ENCODE measurements around the gene TEKT4.
"Not testable (repeated sequence)": the region's sequence is repeated elsewhere in the genome, so short reads cannot be mapped to it uniquely, and the experiment has no call there.

Gene TEKT4

DNA sequence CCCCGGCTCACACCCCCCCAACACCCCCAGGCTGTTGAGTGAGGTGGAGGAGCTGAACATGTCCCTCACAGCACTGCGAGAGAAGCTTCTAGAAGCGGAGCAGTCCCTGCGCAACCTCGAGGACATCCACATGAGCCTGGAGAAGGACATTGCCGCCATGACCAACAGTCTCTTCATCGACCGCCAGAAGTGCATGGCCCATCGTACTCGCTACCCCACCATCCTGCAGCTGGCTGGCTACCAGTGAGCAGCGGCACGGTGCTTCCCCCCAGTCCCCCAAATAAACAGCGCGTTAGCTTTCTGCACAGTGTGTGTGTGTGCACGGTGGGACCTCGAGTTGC is 5.3 kb downstream of the TEKT4 start:
- DNase-seq, result no peak

DNA sequence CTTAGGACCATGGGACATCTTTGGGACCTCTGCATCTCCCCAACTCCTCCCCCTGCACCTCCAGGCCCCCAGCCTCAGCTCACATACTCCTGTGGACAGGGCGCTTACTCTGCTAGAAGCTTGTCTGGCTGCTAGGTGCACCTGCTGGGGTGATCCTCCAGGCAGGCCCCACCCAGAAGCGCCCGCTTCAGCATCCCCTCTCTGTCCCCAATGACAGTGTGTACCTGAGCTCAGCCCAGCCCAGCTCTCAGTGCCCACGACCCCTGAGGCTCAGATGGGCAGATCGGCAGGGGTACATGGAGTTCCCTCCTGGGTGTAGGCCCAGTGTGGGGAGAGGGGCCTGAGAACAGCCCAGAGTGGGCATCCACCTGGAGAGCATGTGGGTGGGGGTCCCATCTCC is 5.9 kb downstream of the TEKT4 start:
- DNase-seq, result no peak

DNA sequence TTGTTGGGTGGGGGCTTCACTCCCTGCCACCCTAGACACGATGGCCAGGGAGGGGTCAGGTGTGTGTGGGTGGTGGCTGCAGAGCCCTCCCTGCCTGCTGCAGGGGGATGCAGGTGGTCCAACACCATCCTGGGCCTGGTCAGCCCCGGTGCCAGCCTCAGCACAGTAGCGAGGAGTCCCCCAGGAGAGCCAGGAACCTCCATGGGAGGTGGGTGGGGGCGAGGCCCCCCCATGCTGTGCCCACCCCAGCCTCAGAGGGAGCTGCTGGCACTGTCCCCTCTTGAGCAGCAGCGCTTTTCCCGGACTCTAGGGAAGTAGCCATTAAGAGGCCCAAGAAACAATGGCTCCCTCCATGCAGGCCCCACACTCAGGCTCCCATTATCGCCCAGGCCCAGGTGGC is 7.3 kb downstream of the TEKT4 start:
- DNase-seq, result not testable (repeated sequence)

DNA sequence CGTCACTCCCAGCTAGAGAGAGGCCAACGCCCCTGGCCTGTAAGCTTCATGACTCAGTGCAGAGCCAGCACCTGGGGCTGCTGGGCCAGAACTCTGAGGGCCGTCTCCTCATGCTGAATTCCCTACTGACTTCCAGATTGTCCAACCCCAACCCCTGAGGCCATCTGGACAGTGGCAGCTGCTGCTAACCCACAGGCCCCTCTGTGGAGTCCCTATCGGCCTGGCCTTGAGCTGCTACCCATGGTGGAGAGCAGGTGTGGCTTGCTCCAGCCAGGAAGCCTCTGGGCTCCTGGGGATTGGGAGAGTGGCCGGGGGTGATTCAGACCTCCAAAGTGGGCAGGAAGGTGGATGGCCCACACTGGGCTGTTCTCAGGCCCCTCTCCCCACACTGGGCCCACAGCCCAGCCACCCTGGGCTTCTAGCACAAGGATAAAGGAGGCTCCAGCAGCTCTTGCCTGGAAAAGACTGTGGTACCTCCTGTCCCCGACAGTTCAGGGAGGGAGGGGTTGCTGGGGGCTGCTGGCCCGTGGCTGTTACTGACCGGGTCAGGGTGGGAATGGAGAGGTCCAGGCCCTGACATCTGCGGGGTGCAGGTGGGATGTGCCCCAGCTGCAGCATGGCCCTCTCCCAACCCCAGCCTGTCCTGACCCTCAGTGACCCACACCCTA is 8.2 kb downstream of the TEKT4 start:
- DNase-seq, result no peak

DNA sequence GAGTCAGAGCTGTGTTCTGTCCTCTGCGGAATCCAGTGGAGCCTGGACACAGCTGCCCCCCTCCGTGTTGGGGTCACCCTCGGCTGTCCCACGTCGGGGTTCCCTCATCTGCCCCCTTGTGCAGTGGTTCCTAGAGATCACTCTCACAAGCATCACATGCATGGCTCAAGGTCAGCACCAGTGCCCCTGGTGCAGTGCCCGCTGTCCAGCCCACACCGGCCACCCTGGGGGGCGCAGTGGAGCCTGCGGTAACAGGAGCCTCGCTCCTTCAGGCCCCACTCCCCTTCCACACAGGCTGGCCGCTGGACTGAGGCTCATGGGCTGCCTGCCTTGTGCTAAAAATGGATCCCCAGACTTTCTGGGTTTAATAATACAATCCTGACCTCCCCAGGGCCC is 8.8 kb downstream of the TEKT4 start:
- no peak for DNase-seq

DNA sequence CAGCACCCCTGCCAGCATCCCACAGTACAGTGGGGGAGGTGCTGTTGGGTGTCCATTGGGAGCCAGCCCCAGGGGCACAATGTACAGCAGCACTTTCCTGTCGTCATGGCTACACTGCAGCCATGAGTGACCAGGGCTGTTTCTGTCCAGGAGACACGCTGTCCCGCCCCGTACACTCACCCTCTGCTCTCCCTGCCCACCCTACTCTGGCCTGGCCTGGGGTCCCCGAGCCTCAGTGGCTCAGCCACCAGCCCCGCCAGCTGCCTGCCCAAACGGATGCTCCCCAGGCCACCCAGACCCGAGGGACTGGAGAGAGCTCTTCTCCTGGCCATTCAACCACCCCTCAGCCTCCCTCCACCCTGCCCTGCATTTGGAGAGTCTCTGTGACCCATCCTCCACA is 9.3 kb downstream of the TEKT4 start:
- DNase-seq, result no peak

DNA sequence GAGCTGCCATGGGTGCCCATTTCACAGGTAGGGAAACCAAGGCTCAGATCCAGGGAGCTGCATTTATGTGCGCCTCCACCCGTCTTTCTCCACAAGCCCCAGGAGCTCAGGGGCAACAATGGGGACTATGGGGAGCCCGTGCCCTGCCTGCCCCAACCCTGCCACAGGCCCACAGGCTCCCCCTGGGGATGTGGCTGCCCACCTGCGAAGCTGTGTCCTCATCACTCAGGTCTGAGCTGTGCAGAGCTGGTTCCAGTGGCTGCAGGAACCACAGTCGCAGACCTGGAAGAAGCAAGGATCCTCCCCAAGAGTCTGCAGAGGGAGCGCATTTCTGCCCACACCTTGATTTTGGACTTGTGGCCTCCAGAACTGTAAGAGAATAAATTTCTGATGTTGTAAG is 9.8 kb downstream of the TEKT4 start:
- no peak for DNase-seq

DNA sequence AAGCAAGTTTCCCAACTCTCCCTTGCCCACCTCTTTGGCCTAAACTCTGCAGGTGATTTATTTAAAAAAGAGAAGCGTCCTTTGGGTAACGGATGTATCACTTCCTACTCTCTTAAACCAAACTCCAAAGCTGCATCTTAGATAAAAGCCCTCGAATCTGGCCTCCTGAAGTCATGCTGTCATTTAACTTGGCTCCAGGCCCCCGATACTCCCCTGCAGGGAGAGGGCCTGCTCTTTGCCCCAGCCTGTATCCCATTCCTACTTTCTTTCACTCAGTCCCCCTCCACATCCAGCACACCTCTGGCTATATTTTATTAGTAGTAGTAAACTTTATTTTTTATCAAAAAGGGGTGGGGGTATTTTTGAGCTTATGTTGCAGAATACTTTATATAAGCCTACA is 19.0 kb downstream of the TEKT4 start:
- no peak for DNase-seq

DNA sequence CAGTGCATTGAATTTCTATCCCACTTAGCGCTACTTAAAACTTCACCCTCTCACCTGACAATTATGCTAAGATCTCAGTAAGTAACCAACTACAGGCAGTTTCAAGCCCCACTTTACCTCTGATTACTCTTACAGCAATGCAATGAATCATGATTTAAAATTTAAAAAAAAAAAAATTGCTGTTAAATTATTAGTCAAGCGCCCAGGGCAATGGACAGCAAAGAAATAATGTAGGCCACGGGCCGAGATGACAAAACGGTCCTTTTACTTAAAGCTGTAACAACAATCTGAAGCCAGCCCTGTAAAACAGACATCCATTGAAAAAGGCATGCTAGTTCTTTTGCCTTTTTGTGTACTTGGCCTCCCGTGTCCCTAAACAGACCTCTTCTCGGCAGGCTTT is 24.0 kb downstream of the TEKT4 start:
- DNase-seq, result not testable (repeated sequence)

DNA sequence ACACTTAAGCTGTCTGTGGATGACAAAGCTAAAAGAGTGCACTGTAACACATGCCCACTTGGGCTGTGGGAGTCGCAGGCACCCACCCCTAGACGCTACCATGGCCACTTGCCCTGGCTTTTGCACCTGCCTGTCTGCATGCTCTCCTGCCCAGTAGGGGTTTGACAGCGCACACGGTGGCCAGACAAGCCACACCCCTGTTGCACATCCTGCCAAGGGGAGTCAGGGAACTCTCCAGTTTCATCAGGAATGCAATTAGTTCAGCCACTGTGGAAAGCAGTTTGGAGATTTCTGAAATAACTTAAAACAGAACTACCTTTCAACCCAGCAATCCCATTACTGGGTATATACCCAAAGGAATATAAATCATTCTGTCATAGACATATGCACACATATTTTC is 35.7 kb downstream of the TEKT4 start:
- DNase-seq, result not testable (repeated sequence)

DNA sequence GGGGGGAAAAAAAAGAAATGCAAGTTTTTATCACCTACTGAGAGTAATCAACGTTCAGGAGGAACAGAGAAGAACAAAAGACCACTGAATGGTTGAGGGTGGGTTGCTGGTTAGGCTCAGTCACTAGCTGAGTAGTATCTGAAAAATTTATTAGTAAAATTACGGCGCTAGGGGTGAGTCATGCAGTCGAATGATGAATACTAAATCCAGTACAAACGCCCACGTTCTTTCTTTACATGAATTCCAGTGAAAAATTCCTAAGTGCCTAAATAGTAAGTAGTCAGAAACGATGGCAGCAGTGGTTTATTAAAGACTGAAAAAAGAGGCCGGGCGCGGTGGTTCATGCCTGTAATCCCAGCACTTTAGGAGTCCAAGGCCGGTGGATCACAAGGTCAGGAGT is 52.0 kb downstream of the TEKT4 start:
- DNase-seq, result no peak

DNA sequence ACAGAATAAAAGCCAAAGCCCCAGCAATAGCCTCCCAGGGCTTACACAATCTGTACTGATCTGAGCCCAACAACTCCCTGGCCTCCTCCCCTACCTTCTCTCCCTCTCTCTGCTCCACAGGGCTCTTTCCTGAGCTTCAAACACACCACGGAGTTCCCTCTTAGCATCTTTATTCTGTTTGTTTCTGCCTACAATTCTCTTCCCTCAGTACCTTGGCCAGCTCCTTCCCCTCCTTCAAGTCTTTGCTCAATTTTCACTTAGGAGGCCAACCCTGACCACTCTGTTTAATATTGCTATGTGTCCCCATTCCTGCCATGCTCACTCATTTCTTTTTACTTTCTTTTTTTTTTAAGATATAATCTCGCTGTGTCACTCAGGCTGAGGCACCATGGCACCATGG is 53.8 kb downstream of the TEKT4 start:
- DNase-seq, result not testable (repeated sequence)

All from suppressor macrophage (primary cell).